Astrocyte (in vitro differentiated cells and primary cell): ENCODE results near the gene WASHC3.

Experiments
- CTCF ChIP-seq: IDR thresholded peaks from 2 replicates; pipeline ENCODE4 v1.5.1; 2011; ENCODE audit warnings: low read depth, mild to moderate bottlenecking, inconsistent platforms, low read length, moderate library complexity; ENCODE audit not compliant: insufficient read depth
- EZH2 ChIP-seq: IDR thresholded peaks from 2 replicates; pipeline ENCODE4 v1.6.1; 2012; ENCODE audit warnings: mild to moderate bottlenecking, low read length, inconsistent platforms; ENCODE audit not compliant: insufficient read depth

- no peak for TF ChIP-seq EZH2
- no peak for TF ChIP-seq CTCF
Measured at GRCh38 chr12:101992091-101992490, 69.7 kb downstream of the WASHC3 start.
